Stimulated activated CD8-positive, alpha-beta memory T cell treated with anti-CD3 and anti-CD28 coated beads, Interleukin-12 subunit alpha, Interleukin-12 subunit beta, amount 100 ng/mL, for 4 hours (primary cell): ENCODE data around the gene RASSF8.

Experiments used
- DNase-seq: peaks from one replicate; pipeline ENCODE4 v3.0.0-alpha.2; 2020; ENCODE audit warnings: low read depth

The RASSF8 gene

GRCh38 chr12:25962932-25963525 lies 4.5 kb downstream of the RASSF8 start:
- DNase-seq, result no peak

GRCh38 chr12:25965682-25966081 lies 7.2 kb downstream of the RASSF8 start:
- no peak for DNase-seq

DNA sequence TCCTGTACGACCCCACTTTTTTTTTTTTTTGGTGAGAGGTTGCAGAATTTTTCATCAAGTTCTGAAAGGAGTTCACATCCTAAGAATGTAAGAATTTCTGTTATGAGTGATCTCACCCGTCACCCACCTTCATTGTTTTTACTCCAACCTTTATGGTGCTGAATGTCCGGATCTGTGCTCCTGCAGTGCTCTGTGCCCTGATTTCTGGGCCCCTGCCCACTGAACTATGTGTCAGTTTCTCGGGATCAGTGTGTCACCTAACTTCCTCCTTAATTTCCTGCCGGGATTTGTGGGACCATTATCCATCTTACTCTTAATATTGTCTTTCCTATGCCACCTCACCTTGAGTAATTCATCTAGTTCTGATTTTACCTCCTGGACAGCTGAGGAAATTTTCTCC lies 11.6 kb downstream of the RASSF8 start:
- DNase-seq, result no peak

- no peak for DNase-seq
Observed at GRCh38 chr12:25970916-25971653, 12.6 kb downstream of the RASSF8 start.

- no peak for DNase-seq
Observed at GRCh38 chr12:25971654-25972041, 13.2 kb downstream of the RASSF8 start.

DNA sequence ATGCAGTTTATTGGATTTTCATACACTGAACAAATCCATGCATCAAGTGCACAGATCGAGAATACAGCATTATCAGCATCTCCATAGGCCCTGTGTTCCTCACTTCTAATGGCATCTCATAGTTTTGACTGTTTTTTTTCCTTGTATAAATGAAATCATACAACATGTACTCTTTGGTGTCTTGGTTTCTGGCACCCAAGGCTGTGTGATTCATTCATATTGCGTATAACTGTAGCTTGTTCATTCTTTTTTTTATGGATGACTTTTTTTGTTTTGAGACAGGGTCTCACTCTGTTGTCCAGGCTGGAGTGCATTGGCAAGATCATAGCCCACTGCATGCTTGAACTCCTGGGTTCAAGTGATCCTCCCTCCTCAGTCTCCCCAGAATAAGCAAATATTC lies 14.3 kb downstream of the RASSF8 start:
- DNase-seq, result no peak

DNA sequence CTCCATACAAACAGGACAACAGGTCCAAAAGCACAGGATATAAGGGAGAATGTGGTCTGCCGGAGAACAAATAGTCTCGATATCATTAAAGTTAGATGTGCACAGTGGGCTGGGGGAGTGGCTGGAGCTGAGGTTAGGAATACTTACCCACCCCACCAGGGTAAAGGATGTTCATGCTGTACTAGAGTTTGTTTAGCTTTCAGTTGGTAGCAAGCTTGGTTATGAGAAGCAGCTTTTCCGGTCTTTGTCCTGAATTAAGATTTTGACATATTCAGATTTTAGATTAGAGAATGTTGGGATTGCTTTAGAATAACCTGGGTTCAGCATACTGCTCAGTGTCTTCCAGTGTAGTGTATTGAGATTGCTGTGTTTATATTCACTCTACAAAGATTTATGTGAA lies 16.7 kb downstream of the RASSF8 start:
- DNase-seq, result no peak

- no peak for DNase-seq
Observed at GRCh38 chr12:25975682-25976081, 17.2 kb downstream of the RASSF8 start.

- DNase-seq, result no peak
Observed at GRCh38 chr12:25976289-25976688, 17.8 kb downstream of the RASSF8 start.

DNA sequence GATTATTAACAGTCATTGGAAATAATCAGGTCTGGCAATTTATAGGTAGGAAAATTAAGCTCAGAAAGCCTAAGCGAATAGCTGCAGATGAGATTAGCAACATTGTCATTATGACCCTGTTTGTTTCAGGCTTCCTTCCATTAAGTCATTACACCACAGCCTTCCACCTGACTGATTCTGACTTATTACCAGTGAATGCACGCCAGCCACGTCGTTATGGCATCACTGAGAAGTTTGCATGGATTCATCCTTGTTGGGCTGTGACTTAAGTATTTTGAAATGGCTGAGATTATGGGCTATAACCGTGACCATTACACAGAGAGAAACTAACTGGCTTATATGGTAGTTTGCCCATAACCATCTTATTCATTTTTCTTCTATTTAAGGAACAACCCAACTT lies 18.6 kb downstream of the RASSF8 start:
- no peak for DNase-seq

- no peak for DNase-seq
Observed at GRCh38 chr12:25979059-25979458, 20.6 kb downstream of the RASSF8 start.

DNA sequence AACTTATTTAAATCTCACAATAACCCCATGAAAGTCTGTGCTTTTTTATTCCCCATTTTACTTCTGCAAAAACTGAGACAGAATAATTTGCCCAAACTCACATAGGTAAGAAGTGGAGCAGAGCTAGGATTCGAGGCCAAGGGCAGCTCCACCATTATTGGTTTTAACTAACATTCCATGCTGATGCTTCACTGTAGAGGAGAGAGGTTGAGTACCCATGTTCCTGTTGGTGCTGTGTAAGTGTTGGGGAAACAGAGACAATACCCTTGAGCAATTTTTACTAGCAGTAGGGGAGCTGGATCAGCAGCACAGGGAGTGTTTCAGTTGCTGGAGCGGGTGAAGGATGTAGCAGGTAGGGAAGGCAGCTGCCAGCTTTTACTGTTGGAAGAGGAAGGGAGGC lies 21.1 kb downstream of the RASSF8 start:
- no peak for DNase-seq

- DNase-seq, result no peak
Observed at GRCh38 chr12:25980035-25980434, 21.6 kb downstream of the RASSF8 start.

DNA sequence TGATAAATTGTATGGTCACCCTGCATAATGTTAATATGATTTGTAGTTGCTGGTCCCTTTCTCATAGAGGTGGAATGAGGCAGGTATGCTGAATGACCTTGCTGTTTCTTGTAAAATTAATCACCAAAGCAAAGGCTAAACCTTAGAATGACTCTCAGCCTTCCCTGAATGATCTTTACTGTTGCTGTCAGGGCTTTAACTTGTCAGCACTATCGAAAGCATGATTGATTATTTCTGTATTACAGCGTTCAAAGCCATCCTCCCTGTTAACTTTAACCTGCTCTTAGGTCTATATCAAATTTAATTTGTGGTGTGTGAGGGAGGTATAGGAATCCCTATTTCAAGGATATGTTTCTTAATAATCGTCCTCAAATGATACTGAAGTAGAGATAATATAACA lies 23.1 kb downstream of the RASSF8 start:
- no peak for DNase-seq

- DNase-seq, result no peak
Observed at GRCh38 chr12:25982416-25982815, 23.9 kb downstream of the RASSF8 start.

- no peak for DNase-seq
Observed at GRCh38 chr12:25983625-25984024, 25.1 kb downstream of the RASSF8 start.

- no peak for DNase-seq
Observed at GRCh38 chr12:25984759-25985158, 26.3 kb downstream of the RASSF8 start.

DNA sequence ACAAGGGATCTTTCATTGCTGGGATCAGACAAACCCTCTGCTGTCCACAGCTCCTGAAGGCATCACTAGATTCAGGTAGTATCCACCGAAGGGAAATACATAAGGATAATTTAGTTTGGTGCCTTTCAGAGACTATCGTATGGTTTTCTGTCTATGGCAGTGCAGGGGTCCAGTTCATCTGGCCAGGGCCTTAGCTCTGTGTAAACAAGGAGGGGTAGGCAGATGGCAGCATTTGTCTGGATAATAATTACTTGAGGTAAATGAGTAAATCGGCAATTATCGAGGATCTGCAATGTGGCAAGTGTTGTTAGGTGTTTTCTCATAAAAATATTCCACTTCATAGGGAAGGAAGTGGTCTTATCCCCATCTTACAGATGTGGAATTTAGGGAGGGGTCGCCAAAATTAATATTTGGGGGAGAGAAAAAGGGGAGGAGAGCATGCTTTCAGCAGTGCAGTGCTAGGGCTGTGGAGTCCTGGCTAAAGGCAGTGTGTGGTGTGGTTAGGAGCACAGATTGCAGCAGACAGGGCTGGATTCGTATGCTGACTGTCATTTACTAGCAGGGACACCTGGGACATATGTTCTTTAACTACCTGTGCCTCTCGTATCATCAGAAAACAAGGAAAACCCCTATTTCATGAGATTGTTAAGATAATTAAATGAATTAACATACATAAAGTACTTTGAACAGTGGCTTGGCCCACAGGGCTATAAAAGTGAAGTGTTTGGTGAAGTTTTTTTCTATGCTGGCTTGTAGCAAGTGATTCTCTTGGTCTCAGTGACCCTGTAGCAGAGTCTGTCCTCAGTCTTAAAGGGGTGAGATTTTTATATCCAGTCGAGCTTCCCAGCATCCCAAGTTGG lies 27.1 kb downstream of the RASSF8 start:
- DNase-seq, result no peak

DNA sequence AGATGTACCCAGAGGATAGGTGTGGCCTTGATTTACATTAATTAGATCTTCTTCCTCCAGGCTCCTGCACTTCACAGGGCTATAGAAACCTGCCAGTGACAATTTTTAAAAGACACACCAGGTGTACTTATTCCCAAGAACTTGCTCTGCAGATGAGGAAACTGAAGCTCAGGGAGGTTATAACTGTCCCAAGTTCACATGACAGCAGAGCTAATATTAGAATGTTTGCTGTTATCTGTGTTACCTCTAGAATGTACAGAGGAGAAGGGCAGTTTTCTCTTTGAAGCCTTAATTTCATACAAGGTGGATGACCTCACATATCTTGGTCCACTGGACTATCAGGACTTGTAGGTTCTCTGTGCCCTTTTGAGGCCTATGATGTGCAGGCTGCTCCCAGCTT lies 27.7 kb downstream of the RASSF8 start:
- DNase-seq, result no peak

GRCh38 chr12:25988505-25988904 lies 30.0 kb downstream of the RASSF8 start:
- DNase-seq, result no peak

DNA sequence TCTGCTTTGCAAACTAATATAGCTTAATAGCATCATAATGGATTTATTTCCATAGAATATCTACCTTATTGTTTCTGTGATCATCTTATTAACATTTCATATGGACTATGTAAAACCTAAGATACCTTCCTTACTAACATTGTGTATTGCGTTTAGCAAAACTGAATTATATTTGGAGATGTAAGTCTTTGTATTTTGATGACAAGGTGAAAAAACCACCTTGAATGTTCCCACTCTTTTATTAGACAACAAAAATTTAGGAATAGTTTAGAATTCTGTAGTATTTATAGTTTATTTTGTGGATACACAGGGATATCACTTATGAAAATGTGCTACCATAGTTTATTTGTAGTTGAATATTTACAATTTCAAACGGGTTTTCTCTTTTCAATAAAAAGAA lies 32.0 kb downstream of the RASSF8 start:
- no peak for DNase-seq

- DNase-seq, result no peak
Observed at GRCh38 chr12:25992026-25992782, 33.7 kb downstream of the RASSF8 start.
